RWPE1 (cell line): Measurements from ENCODE around the gene KDM6B.
A peak's percentile ranks its signal among the peaks of the same experiment; 100 is the strongest.

Experiments used
- CTCF ChIA-PET: fragments of 350-600 bp; sonication (Branson Sonifier 250); formaldehyde crosslinking; extraction: SDS; loops from one replicate; lab custom pipeline; 2021; lab: Yijun Ruan, JAX
- POLR2A ChIA-PET: fragments of 400-600 bp; formaldehyde crosslinking; extraction: SDS; loops from one replicate; lab custom pipeline; 2020; ENCODE audit warnings: antibody characterized with exemption; ENCODE audit not compliant: low non-redundant PET; lab: Yijun Ruan, JAX
- DNase-seq: peaks from one replicate; pipeline ENCODE4 v3.0.0; 2012; ENCODE audit warnings: low spot score
- H3K27ac ChIP-seq: fragments of 450-650 bp; 2 replicates; pipeline ENCODE4 v1.5.1; 2017
- TF ChIP-seq, protein P1 (sequence below): fragments of 450-650 bp; conservative IDR thresholded peaks from 2 replicates; pipeline ENCODE4 v1.5.1; 2017; ENCODE audit warnings: low read depth, mild to moderate bottlenecking

KDM6B gene

DNA sequence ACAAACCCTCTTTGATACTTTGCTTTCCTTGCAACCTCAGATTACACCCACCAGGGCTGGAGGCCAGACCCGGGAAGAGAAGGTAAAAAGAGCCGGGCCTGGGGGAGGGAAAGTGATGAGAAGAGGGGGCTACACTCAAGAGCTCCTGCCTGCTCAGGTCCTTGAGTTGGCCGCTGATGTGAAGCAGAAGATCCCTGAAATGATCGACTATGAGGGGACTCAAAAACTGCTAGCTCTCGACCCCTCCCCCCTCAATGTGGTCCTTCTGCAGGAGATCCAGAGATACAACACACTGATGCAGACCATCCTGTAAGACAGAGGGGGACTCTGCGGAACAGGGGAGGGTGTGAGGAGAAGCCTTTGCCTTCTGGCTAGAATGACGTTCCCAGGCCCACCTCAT is 2.8 kb upstream of the KDM6B start:
- no peak for DNase-seq
- TF ChIP-seq, protein P1, sequence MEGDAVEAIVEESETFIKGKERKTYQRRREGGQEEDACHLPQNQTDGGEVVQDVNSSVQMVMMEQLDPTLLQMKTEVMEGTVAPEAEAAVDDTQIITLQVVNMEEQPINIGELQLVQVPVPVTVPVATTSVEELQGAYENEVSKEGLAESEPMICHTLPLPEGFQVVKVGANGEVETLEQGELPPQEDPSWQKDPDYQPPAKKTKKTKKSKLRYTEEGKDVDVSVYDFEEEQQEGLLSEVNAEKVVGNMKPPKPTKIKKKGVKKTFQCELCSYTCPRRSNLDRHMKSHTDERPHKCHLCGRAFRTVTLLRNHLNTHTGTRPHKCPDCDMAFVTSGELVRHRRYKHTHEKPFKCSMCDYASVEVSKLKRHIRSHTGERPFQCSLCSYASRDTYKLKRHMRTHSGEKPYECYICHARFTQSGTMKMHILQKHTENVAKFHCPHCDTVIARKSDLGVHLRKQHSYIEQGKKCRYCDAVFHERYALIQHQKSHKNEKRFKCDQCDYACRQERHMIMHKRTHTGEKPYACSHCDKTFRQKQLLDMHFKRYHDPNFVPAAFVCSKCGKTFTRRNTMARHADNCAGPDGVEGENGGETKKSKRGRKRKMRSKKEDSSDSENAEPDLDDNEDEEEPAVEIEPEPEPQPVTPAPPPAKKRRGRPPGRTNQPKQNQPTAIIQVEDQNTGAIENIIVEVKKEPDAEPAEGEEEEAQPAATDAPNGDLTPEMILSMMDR: no peak
- H3K27ac ChIP-seq: no peak overlapping the region
- ChIA-PET CTCF (interaction anchor here (0.6 kb wide), 1 partner anchor 10 kb away, joined by 4 read pairs; no protein-coding TSS in a partner anchor), POLR2A (no interaction called here)

DNA sequence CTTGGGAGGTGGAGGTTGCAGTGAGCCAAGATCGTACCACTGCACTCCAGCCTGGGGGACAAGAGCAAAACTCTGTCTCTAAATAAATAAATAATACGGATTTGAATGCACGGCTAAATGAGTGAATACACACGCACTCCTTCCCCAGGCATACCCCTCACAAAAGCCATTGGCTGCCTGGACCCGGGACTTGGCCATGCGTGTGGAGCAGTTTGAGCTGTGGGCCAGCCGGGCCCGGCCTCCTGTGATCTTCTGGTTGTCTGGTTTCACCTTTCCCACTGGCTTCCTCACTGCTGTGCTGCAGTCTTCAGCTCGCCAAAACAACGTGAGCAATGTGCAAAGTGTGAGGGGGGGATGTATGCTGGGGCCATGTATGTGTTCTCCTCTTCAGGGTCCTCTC is 1.6 kb upstream of the KDM6B start:
- ChIA-PET CTCF (interaction anchor here (0.6 to 2.0 kb wide), 4 partner anchors 9 to 213 kb away, joined by 3 to 10 read pairs (median 3); no protein-coding TSS in a partner anchor), POLR2A (no interaction called here)

DNA sequence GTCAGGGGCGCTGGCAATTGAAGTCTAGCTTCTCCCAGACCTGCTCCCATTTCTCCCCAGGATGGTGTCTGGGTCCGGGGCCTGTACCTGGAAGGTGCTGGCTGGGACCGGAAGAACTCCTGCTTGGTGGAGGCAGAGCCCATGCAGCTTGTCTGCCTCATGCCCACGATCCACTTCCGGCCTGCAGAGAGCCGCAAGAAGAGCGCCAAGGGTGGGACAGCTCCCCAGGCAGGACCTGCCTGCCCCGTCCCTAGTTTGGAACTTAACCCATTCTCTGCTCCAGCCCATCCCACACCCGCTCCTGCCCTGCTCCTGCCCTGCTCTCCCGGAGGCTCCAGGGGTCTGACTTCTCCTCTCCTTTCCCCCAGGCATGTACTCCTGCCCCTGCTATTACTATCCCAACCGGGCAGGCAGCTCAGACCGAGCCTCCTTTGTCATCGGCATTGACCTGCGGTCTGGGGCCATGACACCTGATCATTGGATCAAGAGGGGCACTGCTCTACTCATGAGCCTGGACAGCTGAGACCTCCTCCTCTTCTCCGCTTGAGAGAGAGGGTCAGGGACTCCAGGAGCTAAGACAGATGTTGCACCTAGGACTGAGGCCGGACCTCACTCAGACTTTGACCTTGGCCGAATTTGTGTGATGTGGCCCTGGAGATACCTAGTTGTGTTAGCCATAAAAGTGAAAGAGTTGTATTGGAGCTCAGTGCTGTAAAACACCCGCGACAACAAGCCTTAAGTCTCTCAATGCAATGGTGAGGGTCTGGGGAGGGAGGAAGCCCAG is 814 bp upstream of the KDM6B start:
- DNase-seq: no peak
- TF ChIP-seq, protein P1: no peak
- CTCF ChIA-PET: interaction anchor here (0.5 to 2.0 kb wide), 9 partner anchors 10 to 212 kb away, joined by 3 to 10 read pairs (median 3); no protein-coding TSS in a partner anchor
- POLR2A ChIA-PET: no interaction called here
- H3K27ac ChIP-seq: peak overlapping the region; percentile 99

More for the DNA sequence above, 1.6 kb upstream of the KDM6B start:
- no peak for DNase-seq
- no peak overlapping the region for H3K27ac ChIP-seq
- TF ChIP-seq, protein P1: no peak

DNA sequence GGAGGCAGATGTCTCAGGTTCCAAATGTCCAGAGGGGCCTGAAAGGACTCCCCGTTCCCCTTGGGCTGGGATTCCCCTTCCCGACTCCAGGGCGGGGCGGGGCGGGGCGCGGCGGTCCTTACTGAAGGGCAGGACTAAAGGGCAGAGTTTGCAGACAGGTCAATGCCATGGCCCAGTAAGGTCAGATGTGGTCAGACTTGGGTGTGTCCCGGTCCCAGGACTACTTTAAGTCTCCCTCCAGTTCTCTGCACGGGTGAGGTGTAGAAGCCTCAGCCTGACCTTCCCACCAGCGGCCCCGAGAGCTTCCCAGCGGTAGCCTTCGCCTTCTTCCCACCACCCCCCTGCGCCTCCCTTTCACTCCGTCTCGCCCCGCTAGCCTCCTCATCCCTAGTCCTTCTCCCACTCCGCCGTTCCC is 532 bp downstream of the KDM6B start:
- CTCF ChIA-PET: interaction anchor here (0.6 to 2.0 kb wide), 12 partner anchors 9 to 282 kb away, joined by 3 to 10 read pairs (median 4); partner anchors contain the start of genes CYB5D1 and NAA38
- POLR2A ChIA-PET: interaction anchor here (0.9 to 2.2 kb wide), 3 partner anchors 10 to 148 kb away, joined by 3 to 6 read pairs (median 4); partner anchors contain the start of gene TP53
- TF ChIP-seq, protein P1: no peak
- DNase-seq: no peak
- H3K27ac ChIP-seq: peak overlapping the region; percentile 99

DNA sequence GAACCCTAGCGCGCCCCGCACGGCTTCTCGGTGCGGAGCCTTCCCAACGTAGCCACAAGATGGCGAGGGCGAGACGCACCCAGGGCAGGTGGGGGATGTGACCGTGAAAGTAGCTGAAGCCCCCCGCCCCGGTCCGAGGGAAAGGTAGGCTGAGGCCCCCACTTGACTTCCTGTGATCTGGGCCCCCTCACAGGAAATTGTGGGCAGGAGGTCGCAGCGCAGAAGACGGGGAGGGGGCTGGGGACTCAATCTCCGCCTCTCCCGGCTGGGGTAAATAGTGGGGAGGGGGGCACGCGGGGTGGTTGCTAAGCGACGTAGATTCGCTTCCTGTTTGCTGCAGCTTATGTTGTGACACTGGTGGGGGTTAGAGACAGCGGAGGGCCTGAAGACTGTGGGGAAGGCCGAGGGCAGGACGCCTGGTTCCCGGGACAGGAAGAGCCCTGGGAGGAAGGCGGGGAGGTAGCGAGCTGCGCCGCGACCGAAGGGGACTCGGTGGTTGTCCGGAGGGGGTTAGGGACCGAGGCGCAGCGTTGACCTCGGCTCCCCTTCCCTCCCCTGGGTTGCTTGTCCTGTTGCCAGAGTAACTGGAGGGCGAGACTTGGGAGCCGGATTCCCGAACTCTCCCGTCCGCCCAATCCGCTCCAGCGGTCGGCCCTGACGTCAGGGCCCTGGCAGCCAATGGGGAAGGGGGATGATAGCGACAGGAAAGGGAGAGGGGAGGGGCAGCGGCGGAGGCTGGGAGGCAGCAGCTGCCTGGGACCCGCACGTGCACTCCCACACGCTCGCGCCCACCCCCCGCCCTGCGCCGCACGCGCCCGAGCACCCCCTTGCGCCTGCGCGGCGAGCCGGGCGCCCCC is 1.2 kb downstream of the KDM6B start:
- ChIA-PET POLR2A (interaction anchor here (0.5 to 2.2 kb wide), 6 partner anchors 9 to 413 kb away, joined by 3 to 6 read pairs (median 4); partner anchors contain the start of genes CTC1 and TP53), CTCF (interaction anchor here (0.5 to 1.3 kb wide), 14 partner anchors 10 to 281 kb away, joined by 3 to 10 read pairs (median 4); partner anchors contain the start of genes CYB5D1 and NAA38)
- TF ChIP-seq, protein P1: peak; percentile 82
- peak; percentile 96 for DNase-seq
- H3K27ac ChIP-seq: peak overlapping the region; percentile 99
